H9 (cell line): ENCODE results near the gene MLH1. TPM values are rescaled to one million over a fixed set of nuclear protein-coding genes. Genes with fewer than 3 reads are reported as not detected.

ENCODE experiments used
- DNase-seq: peaks from one replicate; pipeline ENCODE4 v3.0.0-alpha.2; 2017
- H2AFZ ChIP-seq: one replicate; pipeline ENCODE4 v1.6.1; 2013; ENCODE audit warnings: mild to moderate bottlenecking, low read length, control low read depth, moderate library complexity
- H2AK5ac ChIP-seq: 2 replicates; pipeline ENCODE4 v1.6.1; 2013; ENCODE audit warnings: low read length, control low read depth, mixed read lengths; ENCODE audit not compliant: insufficient read length
- H2BK120ac ChIP-seq: one replicate; pipeline ENCODE4 v1.6.1; 2013; ENCODE audit warnings: low read depth, mild to moderate bottlenecking, low read length, control low read depth, inconsistent platforms; ENCODE audit not compliant: poor library complexity, severe bottlenecking
- H2BK12ac ChIP-seq: 2 replicates; pipeline ENCODE4 v1.6.1; 2013; ENCODE audit warnings: low read length, control low read depth, mixed read lengths, low read depth; ENCODE audit not compliant: insufficient read length
- H2BK15ac ChIP-seq: 2 replicates; pipeline ENCODE4 v1.6.1; 2013; ENCODE audit warnings: low read depth, low read length, control low read depth
- H2BK20ac ChIP-seq: one replicate; pipeline ENCODE4 v1.6.1; 2013; ENCODE audit warnings: low read depth, mild to moderate bottlenecking, low read length, control low read depth, inconsistent platforms; ENCODE audit not compliant: poor library complexity, severe bottlenecking
- H2BK5ac ChIP-seq: 2 replicates; pipeline ENCODE4 v1.6.1; 2013; ENCODE audit warnings: low read length, control low read depth, mixed read lengths; ENCODE audit not compliant: insufficient read length
- H3K14ac ChIP-seq: 2 replicates; pipeline ENCODE4 v1.6.1; 2013; ENCODE audit warnings: low read length, control low read depth; ENCODE audit not compliant: insufficient read depth
- H3K18ac ChIP-seq: 2 replicates; pipeline ENCODE4 v1.6.1; 2013; ENCODE audit warnings: low read depth, mild to moderate bottlenecking, mixed read lengths, low read length, control low read depth; ENCODE audit not compliant: insufficient read length
- H3K23ac ChIP-seq: 2 replicates; pipeline ENCODE4 v1.6.1; 2013; ENCODE audit warnings: low read length, control low read depth, mixed read lengths, low read depth; ENCODE audit not compliant: insufficient read length
- H3K23me2 ChIP-seq: 2 replicates; pipeline ENCODE4 v1.6.1; 2013; ENCODE audit warnings: low read depth, mild to moderate bottlenecking, mixed read lengths, low read length, control low read depth; ENCODE audit not compliant: insufficient read length, poor library complexity, severe bottlenecking
- H3K27ac ChIP-seq: 2 replicates; pipeline ENCODE4 v1.5.1; 2013; ENCODE audit warnings: low read length, control low read depth, mixed read lengths, low read depth; ENCODE audit not compliant: insufficient read length
- H3K27me3 ChIP-seq: 2 replicates; pipeline ENCODE4 v1.6.1; 2013; ENCODE audit warnings: low read length, control low read depth, inconsistent platforms; ENCODE audit not compliant: insufficient read depth
- H3K4ac ChIP-seq: 2 replicates; pipeline ENCODE4 v1.6.1; 2013; ENCODE audit warnings: low read depth, mild to moderate bottlenecking, control low read depth, inconsistent platforms, low read length, moderate library complexity
- H3K4me1 ChIP-seq: 2 replicates; pipeline ENCODE4 v1.6.1; 2013; ENCODE audit warnings: low read length, control low read depth, inconsistent platforms; ENCODE audit not compliant: insufficient read depth
- H3K4me2 ChIP-seq: 2 replicates; pipeline ENCODE4 v1.6.1; 2013; ENCODE audit warnings: low read length, control low read depth, mixed read lengths; ENCODE audit not compliant: insufficient read length, insufficient read depth
- H3K56ac ChIP-seq: 2 replicates; pipeline ENCODE4 v1.6.1; 2013; ENCODE audit warnings: low read depth, mild to moderate bottlenecking, mixed read lengths, low read length, control low read depth; ENCODE audit not compliant: insufficient read length
- H3K79me1 ChIP-seq: 2 replicates; pipeline ENCODE4 v1.6.1; 2013; ENCODE audit warnings: low read depth, mild to moderate bottlenecking, moderate library complexity, low read length, control low read depth, inconsistent platforms; ENCODE audit not compliant: insufficient read depth, poor library complexity, severe bottlenecking
- H3K79me2 ChIP-seq: 2 replicates; pipeline ENCODE4 v1.6.1; 2013; ENCODE audit warnings: low read length, control low read depth, inconsistent platforms; ENCODE audit not compliant: insufficient read depth
- H3K9ac ChIP-seq: 2 replicates; pipeline ENCODE4 v1.6.1; 2013; ENCODE audit warnings: low read length, control low read depth, mixed read lengths; ENCODE audit not compliant: insufficient read length; ENCODE audit errors: extremely low read depth
- H3K9me3 ChIP-seq: one replicate; pipeline ENCODE4 v1.6.1; 2013; ENCODE audit warnings: low read depth, low read length, inconsistent platforms; ENCODE audit not compliant: control insufficient read depth
- H3T11ph ChIP-seq: one replicate; pipeline ENCODE4 v1.6.1; 2013; ENCODE audit warnings: mild to moderate bottlenecking, low read length, control low read depth, inconsistent platforms
- H4K20me1 ChIP-seq: one replicate; pipeline ENCODE4 v1.6.1; 2013; ENCODE audit not compliant: control insufficient read depth, insufficient read length, insufficient read depth
- H4K5ac ChIP-seq: 2 replicates; pipeline ENCODE4 v1.6.1; 2013; ENCODE audit warnings: low read depth, mild to moderate bottlenecking, mixed read lengths, low read length, control low read depth; ENCODE audit not compliant: insufficient read length
- H4K8ac ChIP-seq: replicated peaks from 2 replicates; pipeline ENCODE4 v1.6.1; 2013; ENCODE audit warnings: low read length, control low read depth, mixed read lengths, low read depth; ENCODE audit not compliant: insufficient read length
- H4K91ac ChIP-seq: 2 replicates; pipeline ENCODE4 v1.6.1; 2013; ENCODE audit warnings: low read depth, mild to moderate bottlenecking, moderate library complexity, mixed read lengths, low read length, control low read depth; ENCODE audit not compliant: insufficient read length
- H3K27ac Mint-ChIP-seq, 3 experiments: 2 replicates in 2 of 3; 3 replicates in 1 of 3; pipeline ENCODE4 v1.8.0; 2020 to 2021; ENCODE audit warnings: mixed read lengths in 3 of 3, mild to moderate bottlenecking in 1 of 3, moderate library complexity in 1 of 3
- H3K27me3 Mint-ChIP-seq: 2 replicates; pipeline ENCODE4 v1.8.0; 2021; ENCODE audit warnings: low read depth, mild to moderate bottlenecking, moderate library complexity, mixed read lengths
- H3K36me3 Mint-ChIP-seq, 3 experiments: 2 replicates in 2 of 3; 3 replicates in 1 of 3; pipeline ENCODE4 v1.8.0; 2020 to 2021; ENCODE audit warnings: low read depth in 3 of 3, mixed read lengths in 3 of 3; ENCODE audit not compliant: insufficient read depth in 1 of 3
- H3K4me1 Mint-ChIP-seq, 2 experiments: 2 replicates each; pipeline ENCODE4 v1.8.0; 2020; ENCODE audit warnings: mixed read lengths in 2 of 2
- H3K4me3 Mint-ChIP-seq, 2 experiments: 2 replicates in 1 of 2; 3 replicates in 1 of 2; pipeline ENCODE4 v1.8.0; 2020 to 2021; ENCODE audit warnings: mild to moderate bottlenecking in 2 of 2, mixed read lengths in 2 of 2, moderate library complexity in 1 of 2
- H3K9me3 Mint-ChIP-seq, 2 experiments: 2 replicates in 1 of 2; 3 replicates in 1 of 2; pipeline ENCODE4 v1.8.0; 2020; ENCODE audit warnings: mild to moderate bottlenecking in 2 of 2, mixed read lengths in 2 of 2, moderate library complexity in 1 of 2
- WGBS: extraction: QIAGEN DNeasy Blood & Tissue Kit; methylation state at CpG from one replicate; pipeline ENCODE4 v1.1.7; 2013; ENCODE audit warnings: missing lambda C conversion rate, low lambda C conversion rate, mixed read lengths; ENCODE audit not compliant: insufficient read length; ENCODE audit errors: extremely low coverage; 5-methylcytosine and 5-hydroxymethylcytosine counted together
- total RNA-seq: library from RNA; stranded (reverse); gene quantifications from 2 replicates; pipeline ENCODE4 v1.2.1, GENCODE V29; 2021
- TF ChIP-seq, protein P1 (sequence below): fragments of 200-600 bp; sonication (generic); conservative IDR thresholded peaks from 3 replicates; pipeline ENCODE4 v1.8.0; 2021; ENCODE audit warnings: antibody characterized with exemption, mild to moderate bottlenecking

Gene MLH1
- total RNA-seq, 1 experiment from 2014 or later: 45.1 TPM

DNA sequence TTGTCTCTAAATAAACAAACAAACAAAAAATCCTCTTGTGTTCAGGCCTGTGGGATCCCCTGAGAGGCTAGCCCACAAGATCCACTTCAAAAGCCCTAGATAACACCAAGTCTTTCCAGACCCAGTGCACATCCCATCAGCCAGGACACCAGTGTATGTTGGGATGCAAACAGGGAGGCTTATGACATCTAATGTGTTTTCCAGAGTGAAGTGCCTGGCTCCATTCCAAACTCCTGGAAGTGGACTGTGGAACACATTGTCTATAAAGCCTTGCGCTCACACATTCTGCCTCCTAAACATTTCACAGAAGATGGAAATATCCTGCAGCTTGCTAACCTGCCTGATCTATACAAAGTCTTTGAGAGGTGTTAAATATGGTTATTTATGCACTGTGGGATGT, 57.0 kb downstream of the MLH1 start:
- Histone ChIP-seq H2BK5ac (no peak overlapping the region), H3K27ac (no peak overlapping the region), H3K27me3 (no peaks in the 10 kb centered on the region), H3K9me3 (no peaks in the 10 kb centered on the region), H3K18ac (no peak overlapping the region), H3K4me1 (no peaks in the 10 kb centered on the region), H2AK5ac (no peak overlapping the region), H4K5ac (no peak overlapping the region), H3K79me2 (no peaks in the 10 kb centered on the region), H2AFZ (no peak overlapping the region), H3K23ac (no peak overlapping the region), H2BK120ac (no peak overlapping the region), H3K79me1 (no peaks in the 10 kb centered on the region), H3K4ac (no peak overlapping the region), H3K4me2 (no peak overlapping the region), H4K91ac (no peak overlapping the region), H3T11ph (no peak overlapping the region), H3K56ac (no peak overlapping the region), H2BK20ac (no peak overlapping the region), H2BK15ac (no peak overlapping the region), H3K14ac (no peak overlapping the region), H2BK12ac (no peak overlapping the region), H3K23me2 (no peaks in the 10 kb centered on the region), H4K8ac (no peak overlapping the region), H3K9ac (no peak overlapping the region), H4K20me1 (no peaks in the 10 kb centered on the region)
- no peak overlapping the region; a peak in 1 of 7 replicates for H3K27ac Mint-ChIP-seq
- no peak overlapping the region for H3K4me3 Mint-ChIP-seq
- DNase-seq: no peak
- H3K4me1 Mint-ChIP-seq: no peaks in the 10 kb centered on the region
- no CpG with 5 or more reads among the region's 1 CpG for WGBS
- peaks cover 17 to 76% (median 63%) of the 10 kb centered on the region in 3 experiments; a peak in 6 of 7 replicates for H3K36me3 Mint-ChIP-seq
- H3K27me3 Mint-ChIP-seq: no peaks in the 10 kb centered on the region
- no peaks in the 10 kb centered on the region for H3K9me3 Mint-ChIP-seq
- TF ChIP-seq, protein P1, sequence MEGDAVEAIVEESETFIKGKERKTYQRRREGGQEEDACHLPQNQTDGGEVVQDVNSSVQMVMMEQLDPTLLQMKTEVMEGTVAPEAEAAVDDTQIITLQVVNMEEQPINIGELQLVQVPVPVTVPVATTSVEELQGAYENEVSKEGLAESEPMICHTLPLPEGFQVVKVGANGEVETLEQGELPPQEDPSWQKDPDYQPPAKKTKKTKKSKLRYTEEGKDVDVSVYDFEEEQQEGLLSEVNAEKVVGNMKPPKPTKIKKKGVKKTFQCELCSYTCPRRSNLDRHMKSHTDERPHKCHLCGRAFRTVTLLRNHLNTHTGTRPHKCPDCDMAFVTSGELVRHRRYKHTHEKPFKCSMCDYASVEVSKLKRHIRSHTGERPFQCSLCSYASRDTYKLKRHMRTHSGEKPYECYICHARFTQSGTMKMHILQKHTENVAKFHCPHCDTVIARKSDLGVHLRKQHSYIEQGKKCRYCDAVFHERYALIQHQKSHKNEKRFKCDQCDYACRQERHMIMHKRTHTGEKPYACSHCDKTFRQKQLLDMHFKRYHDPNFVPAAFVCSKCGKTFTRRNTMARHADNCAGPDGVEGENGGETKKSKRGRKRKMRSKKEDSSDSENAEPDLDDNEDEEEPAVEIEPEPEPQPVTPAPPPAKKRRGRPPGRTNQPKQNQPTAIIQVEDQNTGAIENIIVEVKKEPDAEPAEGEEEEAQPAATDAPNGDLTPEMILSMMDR: no peak
